Measurements from ENCODE around the gene MAGEC3.

MAGEC3 gene

DNA sequence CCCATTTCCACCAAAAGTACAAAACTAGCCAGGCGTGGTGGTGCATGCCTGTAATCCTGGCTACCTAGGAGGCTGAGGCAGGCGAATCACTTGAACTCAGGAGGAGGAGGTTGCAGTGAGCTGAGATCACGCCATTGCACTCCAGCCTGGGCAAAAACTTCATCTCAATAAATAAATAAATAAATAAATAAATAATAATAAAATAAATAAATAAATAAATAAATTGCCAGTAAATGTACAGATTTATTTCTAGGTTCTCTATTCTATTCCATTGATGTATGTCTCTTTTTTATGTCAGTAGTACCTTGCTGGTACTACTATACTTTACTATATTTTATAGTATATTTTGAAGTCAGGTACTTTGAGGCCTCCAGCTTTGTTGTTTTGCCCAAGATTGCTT is 109.2 kb downstream of the MAGEC3 start:
- DNase-seq (ENCODE audit: low read depth in 2 of 2), result no peak
